Neural cell (in vitro differentiated cells): ENCODE data around the gene TENM3. TPM values are rescaled to one million over a fixed set of nuclear protein-coding genes. Genes with fewer than 3 reads are reported as not detected.

Source experiments
- H2AFZ ChIP-seq: fragments of 200-600, 300-800 bp; sonication (generic), shearing (Covaris generic); 2 replicates; pipeline ENCODE4 v1.6.0; 2014; ENCODE audit warnings: low read depth, mild to moderate bottlenecking, antibody characterized with exemption, low read length, moderate library complexity
- H3F3A ChIP-seq: fragments of 200-600 bp; shearing (Covaris generic); 2 replicates; pipeline ENCODE4 v1.6.1; 2016; ENCODE audit warnings: mild to moderate bottlenecking, moderate library complexity, mixed read lengths, antibody characterized with exemption, low read length; ENCODE audit not compliant: insufficient read depth, poor library complexity, severe bottlenecking
- H3K27ac ChIP-seq: fragments of 200-600, 300-800 bp; sonication (generic), shearing (Covaris generic); 2 replicates; pipeline ENCODE4 v1.5.1; 2014; ENCODE audit warnings: mild to moderate bottlenecking, low read length, moderate library complexity
- H3K27me3 ChIP-seq: fragments of 300-800, 200-600 bp; sonication (generic), shearing (Covaris generic); 2 replicates; pipeline ENCODE4 v1.6.0; 2014; ENCODE audit warnings: mild to moderate bottlenecking, low read depth, low read length, moderate library complexity; ENCODE audit not compliant: insufficient read depth
- H3K36me3 ChIP-seq: fragments of 300-800, 200-600 bp; sonication (generic), shearing (Covaris generic); 2 replicates; pipeline ENCODE4 v1.5.1; 2014; ENCODE audit warnings: mild to moderate bottlenecking, antibody characterized with exemption, low read length, moderate library complexity; ENCODE audit not compliant: insufficient read depth
- H3K4me2 ChIP-seq: fragments of 300-800, 200-600 bp; sonication (generic), shearing (Covaris generic); 2 replicates; pipeline ENCODE4 v1.6.0; 2014; ENCODE audit warnings: mild to moderate bottlenecking, low read length
- H3K4me3 ChIP-seq: fragments of 300-800, 200-600 bp; sonication (generic), shearing (Covaris generic); 2 replicates; pipeline ENCODE4 v1.5.1; 2014; ENCODE audit warnings: mild to moderate bottlenecking, low read length, moderate library complexity
- H3K79me2 ChIP-seq: fragments of 200-600 bp; shearing (Covaris generic); replicated peaks from 2 replicates; pipeline ENCODE4 v1.6.0; 2014; ENCODE audit warnings: mild to moderate bottlenecking, low read length, moderate library complexity; ENCODE audit not compliant: insufficient read depth
- H3K9ac ChIP-seq: fragments of 300-800, 200-600 bp; sonication (generic), shearing (Covaris generic); 2 replicates; pipeline ENCODE4 v1.6.1; 2016; ENCODE audit warnings: mild to moderate bottlenecking, low read length, mixed read lengths
- H3K9me2 ChIP-seq: fragments of 200-600 bp; shearing (Covaris generic); 2 replicates; pipeline ENCODE4 v1.6.1; 2016; ENCODE audit warnings: mild to moderate bottlenecking, low read length, mixed read lengths; ENCODE audit not compliant: insufficient read depth
- H3K9me3 ChIP-seq: fragments of 200-600, 300-800 bp; sonication (generic), shearing (Covaris generic); 2 replicates; pipeline ENCODE4 v1.6.1; 2016; ENCODE audit warnings: mild to moderate bottlenecking, mixed run types, low read length, moderate library complexity, mixed read lengths
- H4K20me1 ChIP-seq: fragments of 200-600 bp; shearing (Covaris generic); 2 replicates; pipeline ENCODE4 v1.6.1; 2016; ENCODE audit warnings: mild to moderate bottlenecking, mixed run types; ENCODE audit not compliant: insufficient read depth
- CTCF ChIP-seq: fragments of 450-650 bp; IDR thresholded peaks from 2 replicates; pipeline ENCODE4 v1.5.1; 2014; ENCODE audit warnings: antibody characterized with exemption, mild to moderate bottlenecking, moderate library complexity; ENCODE audit not compliant: poor library complexity, severe bottlenecking
- EP300 ChIP-seq: fragments of 450-650 bp; conservative IDR thresholded peaks from 2 replicates; pipeline ENCODE4 v1.6.1; 2014; ENCODE audit warnings: antibody characterized with exemption, mild to moderate bottlenecking, moderate library complexity; ENCODE audit not compliant: poor library complexity, severe bottlenecking
- EZH2 ChIP-seq: fragments of 200-600, 300-800 bp; shearing (Covaris generic), sonication (generic); IDR thresholded peaks from 2 replicates; pipeline ENCODE4 v1.6.1; 2014; ENCODE audit warnings: antibody characterized with exemption, low read length, borderline replicate concordance, mild to moderate bottlenecking; ENCODE audit not compliant: insufficient read depth, poor library complexity, severe bottlenecking
- MXI1 ChIP-seq: fragments of 450-650 bp; conservative IDR thresholded peaks from 2 replicates; pipeline ENCODE4 v1.6.1; 2014; ENCODE audit warnings: antibody characterized with exemption, mild to moderate bottlenecking; ENCODE audit not compliant: poor library complexity, severe bottlenecking
- POLR2AphosphoS5 ChIP-seq: IDR thresholded peaks from 2 replicates; pipeline ENCODE4 v1.6.1; 2012
- RAD21 ChIP-seq: fragments of 450-650 bp; conservative IDR thresholded peaks from 2 replicates; pipeline ENCODE4 v1.6.1; 2014; ENCODE audit warnings: antibody characterized with exemption, mild to moderate bottlenecking, moderate library complexity
- REST ChIP-seq: IDR thresholded peaks from 2 replicates; pipeline ENCODE4 v1.6.1; 2012; ENCODE audit warnings: borderline replicate concordance
- SMC3 ChIP-seq: fragments of 450-650 bp; conservative IDR thresholded peaks from 2 replicates; pipeline ENCODE4 v1.6.1; 2014; ENCODE audit warnings: antibody characterized with exemption, mild to moderate bottlenecking, moderate library complexity; ENCODE audit not compliant: poor library complexity
- TAF1 ChIP-seq: IDR thresholded peaks from 2 replicates; pipeline ENCODE4 v1.6.1; 2012; ENCODE audit warnings: low read depth
- polyA plus RNA-seq: library from polyadenylated mRNA; depleted of rRNA; stranded (reverse); fragments of >200 nt; gene quantifications from 2 replicates; pipeline ENCODE4 v1.2.3, GENCODE V29; 2014

TENM3 gene
- polyA plus RNA-seq, 1 donor from 2014 or later = 7.3 TPM

GRCh38 chr4:182465114-182465513, 221.9 kb downstream of the TENM3 start:
- Histone ChIP-seq H3K9ac (no peak overlapping the region), H3F3A (no peaks in the 10 kb centered on the region), H3K4me3 (no peak overlapping the region), H3K9me3 (no peaks in the 10 kb centered on the region), H3K4me2 (no peak overlapping the region), H4K20me1 (no peaks in the 10 kb centered on the region), H3K79me2 (peaks cover 28% of the 10 kb centered on the region), H3K9me2 (no peaks in the 10 kb centered on the region), H3K27ac (no peak overlapping the region), H2AFZ (no peak overlapping the region), H3K36me3 (no peaks in the 10 kb centered on the region), H3K27me3 (no peaks in the 10 kb centered on the region)
- TF ChIP-seq TAF1 (no peak), MXI1 (no peak), POLR2AphosphoS5 (no peak), CTCF (no peak), SMC3 (no peak), RAD21 (no peak), EZH2 (no peak), REST (no peak), EP300 (no peak)

GRCh38 chr4:182465979-182466378, 222.8 kb downstream of the TENM3 start:
- Histone ChIP-seq H3K79me2 (peaks cover 26% of the 10 kb centered on the region), H4K20me1 (no peaks in the 10 kb centered on the region)

More at GRCh38 chr4:182465979-182466378, 222.8 kb downstream of the TENM3 start:
- no peak overlapping the region for H3K4me2 ChIP-seq
- no peaks in the 10 kb centered on the region for H3K27me3 ChIP-seq
- H3K9me2 ChIP-seq = no peaks in the 10 kb centered on the region
- no peak overlapping the region for H3K4me3 ChIP-seq
- H3K36me3 ChIP-seq = no peaks in the 10 kb centered on the region
- H3F3A ChIP-seq = no peaks in the 10 kb centered on the region
- H2AFZ ChIP-seq = no peak overlapping the region
- H3K9ac ChIP-seq = no peak overlapping the region
- TF ChIP-seq TAF1 (no peak), EZH2 (no peak), CTCF (no peak), MXI1 (no peak), POLR2AphosphoS5 (no peak), SMC3 (no peak), REST (no peak), RAD21 (no peak), EP300 (no peak)
- H3K9me3 ChIP-seq = no peaks in the 10 kb centered on the region
- H3K27ac ChIP-seq = no peak overlapping the region
